Skeletal muscle satellite cell (primary cell): Measurements from ENCODE around the gene HNRNPLL.
A peak's percentile ranks its signal among the peaks of the same experiment; 100 is the strongest.
"Not testable (repeated sequence)": the region's sequence is repeated elsewhere in the genome, so short reads cannot be mapped to it uniquely, and the experiment has no call there.

Source experiments
- H3K27me3 ChIP-seq: 2 replicates; pipeline ENCODE4 v1.7.0; 2013; ENCODE audit warnings: low read length; ENCODE audit not compliant: control insufficient read depth, insufficient read depth
- H3K36me3 ChIP-seq: 2 replicates; pipeline ENCODE4 v1.7.0; 2013; ENCODE audit warnings: mild to moderate bottlenecking, control low read depth, low read length; ENCODE audit not compliant: insufficient read depth
- H3K4me1 ChIP-seq: 2 replicates; pipeline ENCODE4 v1.7.0; 2013; ENCODE audit warnings: low read length; ENCODE audit not compliant: control insufficient read depth, insufficient read depth
- H3K4me2 ChIP-seq: 2 replicates; pipeline ENCODE4 v1.7.0; 2013; ENCODE audit warnings: mild to moderate bottlenecking, low read length
- H3K4me3 ChIP-seq: 2 replicates; pipeline ENCODE4 v1.7.0; 2013; ENCODE audit warnings: low read length
- H3K9ac ChIP-seq: 2 replicates; pipeline ENCODE4 v1.7.0; 2013; ENCODE audit warnings: mild to moderate bottlenecking, low read depth, low read length, moderate library complexity
- H3K9me3 ChIP-seq: replicated peaks from 2 replicates; pipeline ENCODE4 v1.7.0; 2013; ENCODE audit warnings: mild to moderate bottlenecking, control low read depth, low read length

The HNRNPLL gene

GRCh38 chr2:38549071-38549704 is 53.5 kb downstream of the HNRNPLL start:
- H3K27me3 ChIP-seq: no peaks in the 10 kb centered on the region
- no peaks in the 10 kb centered on the region for H3K9me3 ChIP-seq
- no peak overlapping the region for H3K9ac ChIP-seq
- H3K4me3 ChIP-seq: no peak overlapping the region
- no peak overlapping the region for H3K4me2 ChIP-seq
- no peaks in the 10 kb centered on the region for H3K4me1 ChIP-seq
- peaks cover 8% of the 10 kb centered on the region for H3K36me3 ChIP-seq

- Histone ChIP-seq H3K36me3 (peaks cover 8% of the 10 kb centered on the region), H3K4me3 (no peak overlapping the region), H3K9ac (no peak overlapping the region), H3K27me3 (no peaks in the 10 kb centered on the region), H3K4me2 (no peak overlapping the region), H3K9me3 (no peaks in the 10 kb centered on the region), H3K4me1 (peaks cover 4% of the 10 kb centered on the region)
These were observed 54.9 kb downstream of the HNRNPLL start for GRCh38 chr2:38547791-38548190.

- Histone ChIP-seq H3K4me3 (no peak overlapping the region), H3K9ac (no peak overlapping the region), H3K4me1 (peaks cover 10% of the 10 kb centered on the region)
These were observed 56.1 kb downstream of the HNRNPLL start for GRCh38 chr2:38546585-38546984.

GRCh38 chr2:38546064-38546463 is 56.7 kb downstream of the HNRNPLL start:
- H3K4me1 ChIP-seq: peaks cover 10% of the 10 kb centered on the region
- H3K4me3 ChIP-seq: no peak overlapping the region

More at GRCh38 chr2:38546585-38546984, 56.1 kb downstream of the HNRNPLL start:
- Histone ChIP-seq H3K9me3 (no peaks in the 10 kb centered on the region), H3K36me3 (no peaks in the 10 kb centered on the region), H3K4me2 (no peak overlapping the region), H3K27me3 (no peaks in the 10 kb centered on the region)

GRCh38 chr2:38542248-38542631 is 60.5 kb downstream of the HNRNPLL start:
- not testable (repeated sequence) for H3K27me3 ChIP-seq, H3K4me3 ChIP-seq, H3K9me3 ChIP-seq, H3K9ac ChIP-seq, H3K4me2 ChIP-seq, H3K4me1 ChIP-seq, H3K36me3 ChIP-seq

More at GRCh38 chr2:38546064-38546463, 56.7 kb downstream of the HNRNPLL start:
- Histone ChIP-seq H3K9ac (no peak overlapping the region), H3K9me3 (no peaks in the 10 kb centered on the region), H3K36me3 (no peaks in the 10 kb centered on the region), H3K27me3 (no peaks in the 10 kb centered on the region), H3K4me2 (no peak overlapping the region)

- H3K4me2 ChIP-seq: no peak overlapping the region
These were observed 62.0 kb downstream of the HNRNPLL start for GRCh38 chr2:38540580-38541286.

GRCh38 chr2:38539086-38539485 is 63.6 kb downstream of the HNRNPLL start:
- H3K27me3 ChIP-seq: no peaks in the 10 kb centered on the region
- peaks cover 10% of the 10 kb centered on the region for H3K4me1 ChIP-seq
- no peak overlapping the region for H3K4me2 ChIP-seq
- no peak overlapping the region for H3K9ac ChIP-seq
- H3K9me3 ChIP-seq: no peaks in the 10 kb centered on the region
- no peak overlapping the region for H3K4me3 ChIP-seq
- no peaks in the 10 kb centered on the region for H3K36me3 ChIP-seq

More at GRCh38 chr2:38540580-38541286, 62.0 kb downstream of the HNRNPLL start:
- Histone ChIP-seq H3K27me3 (no peaks in the 10 kb centered on the region), H3K9ac (no peak overlapping the region), H3K36me3 (no peaks in the 10 kb centered on the region), H3K4me1 (peaks cover 10% of the 10 kb centered on the region), H3K9me3 (no peaks in the 10 kb centered on the region), H3K4me3 (no peak overlapping the region)

GRCh38 chr2:38537937-38538525 is 64.7 kb downstream of the HNRNPLL start:
- H3K4me1 ChIP-seq: peaks cover 8% of the 10 kb centered on the region
- no peak overlapping the region for H3K9ac ChIP-seq
- no peak overlapping the region for H3K4me2 ChIP-seq
- H3K36me3 ChIP-seq: no peaks in the 10 kb centered on the region
- no peak overlapping the region for H3K4me3 ChIP-seq
- H3K9me3 ChIP-seq: no peaks in the 10 kb centered on the region
- H3K27me3 ChIP-seq: no peaks in the 10 kb centered on the region

GRCh38 chr2:38537296-38537695 is 65.4 kb downstream of the HNRNPLL start:
- not testable (repeated sequence) for H3K4me2 ChIP-seq, H3K9ac ChIP-seq, H3K36me3 ChIP-seq, H3K27me3 ChIP-seq, H3K9me3 ChIP-seq, H3K4me3 ChIP-seq, H3K4me1 ChIP-seq

- peak overlapping the region; percentile 55 for H3K9ac ChIP-seq
These were observed 66.8 kb downstream of the HNRNPLL start for GRCh38 chr2:38535744-38536506.

GRCh38 chr2:38535404-38535743 is 67.4 kb downstream of the HNRNPLL start:
- Histone ChIP-seq H3K4me3 (no peak overlapping the region), H3K9me3 (no peaks in the 10 kb centered on the region), H3K4me2 (peak overlapping the region; percentile 93), H3K9ac (no peak overlapping the region), H3K27me3 (no peaks in the 10 kb centered on the region), H3K36me3 (no peaks in the 10 kb centered on the region), H3K4me1 (no peaks in the 10 kb centered on the region)

More at GRCh38 chr2:38535744-38536506, 66.8 kb downstream of the HNRNPLL start:
- Histone ChIP-seq H3K36me3 (no peaks in the 10 kb centered on the region), H3K27me3 (no peaks in the 10 kb centered on the region), H3K9me3 (no peaks in the 10 kb centered on the region), H3K4me3 (peak overlapping the region; percentile 68), H3K4me1 (no peaks in the 10 kb centered on the region), H3K4me2 (peak overlapping the region; percentile 93)
